Stimulated activated CD4-positive, alpha-beta T cell treated with anti-CD3 and anti-CD28 coated beads, Interleukin-1b, Interleukin-23, amount 100 ng/mL, for 4 hours (primary cell): Measurements from ENCODE around the gene OR10H5.

Source experiments
- DNase-seq, 2 donors: peaks; one replicate each; pipeline ENCODE4 v3.0.0-alpha.2; 2020; ENCODE audit warnings: low read depth in 2 of 2

Gene OR10H5

GRCh38 chr19:15846923-15847322 is 59.5 kb downstream of the OR10H5 start:
- DNase-seq: no peak

- DNase-seq: no peak
These were observed 62.9 kb downstream of the OR10H5 start for GRCh38 chr19:15850385-15850784.
